ENCODE results near the gene BLOC1S6. TPM values are rescaled to one million over a fixed set of nuclear protein-coding genes. Genes with fewer than 3 reads are reported as not detected.

Gene BLOC1S6
- total RNA-seq, 1 donor from 2014 or later = 41.2 TPM

GRCh38 chr15:45635763-45636292 is 48.6 kb downstream of the BLOC1S6 start:
- no peak for ATAC-seq (ENCODE audit: low read depth)
- DNase-seq = no peak
- ChIA-PET CTCF (no interaction called here), POLR2A (interaction anchor here (0.6 to 1.4 kb wide), 7 partner anchors 48 to 955 kb away, joined by 3 to 9 read pairs (median 4); partner anchors contain the start of gene BLOC1S6)
- Mint-ChIP-seq H3K4me3 (peak overlapping the region; percentile 96), H3K27ac (peak overlapping the region; percentile 94), H3K36me3 (ENCODE audit: low read depth) (peaks cover 8% of the 10 kb centered on the region), H3K9me3 (no peaks in the 10 kb centered on the region), H3K4me1 (peaks cover 33% of the 10 kb centered on the region), H3K27me3 (no peaks in the 10 kb centered on the region)
- intact Hi-C loops (cut with micrococcal nuclease) = loop anchor here (1.0 to 2.0 kb wide), 3 partner anchors 49 to 437 kb away; partner anchors contain the start of gene BLOC1S6
- TF ChIP-seq CTCF (IDR thresholded peaks at IDR 0.05) = no peak

DNA sequence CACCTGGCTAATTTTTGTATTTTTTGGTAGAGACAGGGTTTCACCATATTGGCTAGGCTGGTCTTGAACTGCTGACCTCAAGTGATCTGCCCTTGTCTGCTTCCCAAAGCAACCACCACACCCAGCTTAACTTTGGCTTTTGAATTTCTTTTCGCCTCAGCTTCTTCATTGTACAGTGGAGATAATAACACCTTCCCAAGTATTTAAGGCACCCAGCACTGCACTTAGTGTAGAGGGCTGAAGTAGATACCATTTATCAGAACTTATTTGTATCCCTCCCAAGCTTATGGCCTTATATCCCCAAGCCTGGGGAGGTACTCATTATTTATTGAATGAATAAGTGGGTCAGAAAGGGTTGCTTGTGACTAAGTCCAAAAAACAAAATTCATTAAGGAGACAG is 50.0 kb downstream of the BLOC1S6 start:
- H3K4me1 Mint-ChIP-seq = peaks cover 38% of the 10 kb centered on the region
- DNase-seq (no peak), ATAC-seq (ENCODE audit: low read depth) (no peak)
- peak overlapping the region; percentile 82 for H3K4me3 Mint-ChIP-seq
- POLR2A ChIA-PET = interaction anchor here (0.6 to 1.7 kb wide), 4 partner anchors 49 to 471 kb away, joined by 3 to 10 read pairs (median 4); partner anchors contain the start of gene BLOC1S6
- H3K9me3 Mint-ChIP-seq = no peaks in the 10 kb centered on the region
- no peaks in the 10 kb centered on the region for H3K27me3 Mint-ChIP-seq
- no peak for TF ChIP-seq CTCF (IDR thresholded peaks at IDR 0.05)
- CTCF ChIA-PET = interaction anchor here (0.8 to 1.4 kb wide), 4 partner anchors 23 to 206 kb away, joined by 3 to 6 read pairs (median 6); no protein-coding TSS in a partner anchor
- intact Hi-C loops (cut with micrococcal nuclease) = no loop called here
- H3K36me3 Mint-ChIP-seq (ENCODE audit: low read depth) = peaks cover 13% of the 10 kb centered on the region
- peak overlapping the region; percentile 90 for H3K27ac Mint-ChIP-seq

DNA sequence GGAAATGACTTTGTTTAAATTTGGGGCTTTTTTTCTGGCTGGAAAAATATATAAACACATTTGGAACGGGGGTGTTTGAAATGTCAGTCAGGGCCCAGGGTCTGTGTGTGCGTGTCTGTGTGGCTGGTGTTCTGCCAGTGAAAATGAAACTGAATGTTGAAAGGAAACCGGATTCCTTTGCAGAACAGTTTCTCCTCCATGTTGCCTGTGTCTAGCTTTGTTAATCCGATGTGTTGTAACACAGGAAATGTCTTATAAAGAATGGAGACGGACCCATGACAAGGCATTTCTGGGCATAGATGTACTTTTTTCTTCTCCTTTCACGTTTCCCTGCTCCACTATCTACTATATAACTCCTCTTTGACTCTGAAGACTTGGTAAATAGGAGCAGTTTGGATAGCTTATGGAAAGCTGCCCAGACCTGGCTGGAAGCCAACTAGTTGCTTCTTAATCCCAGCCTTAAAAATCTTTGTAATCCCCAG is 50.4 kb downstream of the BLOC1S6 start:
- intact Hi-C loops (cut with micrococcal nuclease) = no loop called here
- Mint-ChIP-seq H3K9me3 (no peaks in the 10 kb centered on the region), H3K27ac (peak overlapping the region; percentile 90), H3K4me3 (peak overlapping the region; percentile 82), H3K4me1 (peaks cover 42% of the 10 kb centered on the region), H3K27me3 (no peaks in the 10 kb centered on the region), H3K36me3 (ENCODE audit: low read depth) (peaks cover 13% of the 10 kb centered on the region)
- TF ChIP-seq CTCF (IDR thresholded peaks at IDR 0.05) = no peak
- CTCF ChIA-PET = interaction anchor here (1.2 to 1.4 kb wide), 3 partner anchors 24 to 206 kb away, joined by 5 to 6 read pairs (median 6); no protein-coding TSS in a partner anchor
- POLR2A ChIA-PET = interaction anchor here (0.6 to 1.7 kb wide), 5 partner anchors 16 to 471 kb away, joined by 3 to 10 read pairs (median 3); partner anchors contain the start of gene BLOC1S6
- ATAC-seq (ENCODE audit: low read depth) = peak; percentile 43
- DNase-seq = no peak

GRCh38 chr15:45640616-45641015 is 53.4 kb downstream of the BLOC1S6 start:
- intact Hi-C loops (cut with micrococcal nuclease) = no loop called here
- Mint-ChIP-seq H3K36me3 (ENCODE audit: low read depth) (peaks cover 11% of the 10 kb centered on the region), H3K9me3 (no peaks in the 10 kb centered on the region), H3K27ac (no peak overlapping the region), H3K4me3 (no peak overlapping the region), H3K27me3 (no peaks in the 10 kb centered on the region), H3K4me1 (peaks cover 54% of the 10 kb centered on the region)
- ATAC-seq (ENCODE audit: low read depth) (no peak), DNase-seq (no peak)
- no peak for TF ChIP-seq CTCF (IDR thresholded peaks at IDR 0.05)
- POLR2A ChIA-PET = no interaction called here
- CTCF ChIA-PET = no interaction called here

GRCh38 chr15:45641374-45641781 is 54.2 kb downstream of the BLOC1S6 start:
- Mint-ChIP-seq H3K4me3 (no peak overlapping the region), H3K36me3 (ENCODE audit: low read depth) (peaks cover 13% of the 10 kb centered on the region), H3K9me3 (no peaks in the 10 kb centered on the region), H3K27ac (no peak overlapping the region), H3K4me1 (peaks cover 51% of the 10 kb centered on the region), H3K27me3 (no peaks in the 10 kb centered on the region)
- no peak for ATAC-seq (ENCODE audit: low read depth)
- no peak for TF ChIP-seq CTCF (IDR thresholded peaks at IDR 0.05)
- intact Hi-C loops (cut with micrococcal nuclease) = no loop called here
- CTCF ChIA-PET = no interaction called here
- no peak for DNase-seq
- POLR2A ChIA-PET = no interaction called here

All from activated B cell treated with CpG ODN at 0.5 μM for 24 hours (primary cell).